ENCODE data around the gene DUSP19. TPM values are rescaled to one million over a fixed set of nuclear protein-coding genes. Genes with fewer than 3 reads are reported as not detected.

The DUSP19 gene
- total and polyA plus RNA-seq, 2 of the 13 experiments (the other 11 are each of a cell fraction or from before 2014, with no cell fraction given) = 1.3 to 1.9 TPM

DNA sequence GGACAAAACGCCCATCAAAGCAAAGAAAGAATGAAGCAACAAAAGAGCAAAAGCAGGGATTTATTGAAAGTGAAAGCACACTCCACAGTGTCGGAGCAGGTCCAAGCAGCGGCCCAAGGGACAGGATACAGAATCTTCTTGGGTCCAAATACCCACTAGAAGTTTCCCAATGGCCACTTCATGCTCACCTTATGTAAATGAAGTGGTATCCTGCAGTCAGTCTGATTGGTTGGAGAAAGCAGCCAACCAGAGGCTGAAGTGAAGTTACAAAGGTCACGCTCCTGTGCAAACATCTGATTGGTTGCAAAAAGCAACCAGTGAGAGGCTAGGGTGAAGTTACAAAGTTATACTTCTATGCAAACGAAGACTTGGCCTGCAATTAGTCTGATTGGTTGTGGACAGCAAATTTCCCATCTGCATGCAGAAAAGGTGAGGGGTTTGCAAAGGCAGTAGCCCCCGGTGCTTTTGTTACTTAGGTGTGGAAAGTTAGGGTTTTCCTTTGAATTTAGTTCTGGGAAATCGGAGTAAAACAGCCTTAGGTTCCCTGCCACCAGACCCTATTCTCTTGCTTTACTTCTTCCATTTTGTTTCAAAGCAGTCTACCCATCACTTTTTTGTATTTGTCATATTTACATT, 12.9 kb downstream of the DUSP19 start (continued):
- TF ChIP-seq, protein P1, sequence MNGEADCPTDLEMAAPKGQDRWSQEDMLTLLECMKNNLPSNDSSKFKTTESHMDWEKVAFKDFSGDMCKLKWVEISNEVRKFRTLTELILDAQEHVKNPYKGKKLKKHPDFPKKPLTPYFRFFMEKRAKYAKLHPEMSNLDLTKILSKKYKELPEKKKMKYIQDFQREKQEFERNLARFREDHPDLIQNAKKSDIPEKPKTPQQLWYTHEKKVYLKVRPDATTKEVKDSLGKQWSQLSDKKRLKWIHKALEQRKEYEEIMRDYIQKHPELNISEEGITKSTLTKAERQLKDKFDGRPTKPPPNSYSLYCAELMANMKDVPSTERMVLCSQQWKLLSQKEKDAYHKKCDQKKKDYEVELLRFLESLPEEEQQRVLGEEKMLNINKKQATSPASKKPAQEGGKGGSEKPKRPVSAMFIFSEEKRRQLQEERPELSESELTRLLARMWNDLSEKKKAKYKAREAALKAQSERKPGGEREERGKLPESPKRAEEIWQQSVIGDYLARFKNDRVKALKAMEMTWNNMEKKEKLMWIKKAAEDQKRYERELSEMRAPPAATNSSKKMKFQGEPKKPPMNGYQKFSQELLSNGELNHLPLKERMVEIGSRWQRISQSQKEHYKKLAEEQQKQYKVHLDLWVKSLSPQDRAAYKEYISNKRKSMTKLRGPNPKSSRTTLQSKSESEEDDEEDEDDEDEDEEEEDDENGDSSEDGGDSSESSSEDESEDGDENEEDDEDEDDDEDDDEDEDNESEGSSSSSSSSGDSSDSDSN (CRISPR knock-in tag; IDR thresholded peaks at IDR 0.05) = no peak
- TF ChIP-seq ZNF788 (CRISPR knock-in tag; IDR thresholded peaks at IDR 0.05; ENCODE audit: borderline replicate concordance) = no peak
- no peak for TF ChIP-seq MAFK (conservative IDR thresholded peaks at IDR 0.05 in 1 of 2, IDR thresholded peaks at IDR 0.05 in 1 of 2; ENCODE audit: low read length in 2 of 2)
- peak; percentile 83 for TF ChIP-seq NFYB (CRISPR knock-in tag; IDR thresholded peaks at IDR 0.05)
- TF ChIP-seq AKAP8 (CRISPR knock-in tag; IDR thresholded peaks at IDR 0.05) = no peak
- TF ChIP-seq ZBTB8A (CRISPR knock-in tag; IDR thresholded peaks at IDR 0.05; ENCODE audit: borderline replicate concordance, low read depth) = no peak
- peak; percentile 96 for TF ChIP-seq ZMYM4 (CRISPR knock-in tag; IDR thresholded peaks at IDR 0.05)
- TF ChIP-seq THAP11 (CRISPR knock-in tag; IDR thresholded peaks at IDR 0.05) = 0 out of 2 replicates have a peak, but pooled peaks have one; percentile 49
- TF ChIP-seq, protein P2, sequence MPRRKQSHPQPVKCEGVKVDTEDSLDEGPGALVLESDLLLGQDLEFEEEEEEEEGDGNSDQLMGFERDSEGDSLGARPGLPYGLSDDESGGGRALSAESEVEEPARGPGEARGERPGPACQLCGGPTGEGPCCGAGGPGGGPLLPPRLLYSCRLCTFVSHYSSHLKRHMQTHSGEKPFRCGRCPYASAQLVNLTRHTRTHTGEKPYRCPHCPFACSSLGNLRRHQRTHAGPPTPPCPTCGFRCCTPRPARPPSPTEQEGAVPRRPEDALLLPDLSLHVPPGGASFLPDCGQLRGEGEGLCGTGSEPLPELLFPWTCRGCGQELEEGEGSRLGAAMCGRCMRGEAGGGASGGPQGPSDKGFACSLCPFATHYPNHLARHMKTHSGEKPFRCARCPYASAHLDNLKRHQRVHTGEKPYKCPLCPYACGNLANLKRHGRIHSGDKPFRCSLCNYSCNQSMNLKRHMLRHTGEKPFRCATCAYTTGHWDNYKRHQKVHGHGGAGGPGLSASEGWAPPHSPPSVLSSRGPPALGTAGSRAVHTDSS (CRISPR knock-in tag; conservative IDR thresholded peaks at IDR 0.05) = no peak
- TF ChIP-seq ZNF773 (CRISPR knock-in tag; IDR thresholded peaks at IDR 0.05; ENCODE audit: borderline replicate concordance) = no peak
- no peak for TF ChIP-seq ZNF496 (CRISPR knock-in tag; IDR thresholded peaks at IDR 0.05; ENCODE audit: insufficient replicate concordance)
- no peak for TF ChIP-seq BORCS8-MEF2B (CRISPR knock-in tag; IDR thresholded peaks at IDR 0.05)
- TF ChIP-seq, protein P3, sequence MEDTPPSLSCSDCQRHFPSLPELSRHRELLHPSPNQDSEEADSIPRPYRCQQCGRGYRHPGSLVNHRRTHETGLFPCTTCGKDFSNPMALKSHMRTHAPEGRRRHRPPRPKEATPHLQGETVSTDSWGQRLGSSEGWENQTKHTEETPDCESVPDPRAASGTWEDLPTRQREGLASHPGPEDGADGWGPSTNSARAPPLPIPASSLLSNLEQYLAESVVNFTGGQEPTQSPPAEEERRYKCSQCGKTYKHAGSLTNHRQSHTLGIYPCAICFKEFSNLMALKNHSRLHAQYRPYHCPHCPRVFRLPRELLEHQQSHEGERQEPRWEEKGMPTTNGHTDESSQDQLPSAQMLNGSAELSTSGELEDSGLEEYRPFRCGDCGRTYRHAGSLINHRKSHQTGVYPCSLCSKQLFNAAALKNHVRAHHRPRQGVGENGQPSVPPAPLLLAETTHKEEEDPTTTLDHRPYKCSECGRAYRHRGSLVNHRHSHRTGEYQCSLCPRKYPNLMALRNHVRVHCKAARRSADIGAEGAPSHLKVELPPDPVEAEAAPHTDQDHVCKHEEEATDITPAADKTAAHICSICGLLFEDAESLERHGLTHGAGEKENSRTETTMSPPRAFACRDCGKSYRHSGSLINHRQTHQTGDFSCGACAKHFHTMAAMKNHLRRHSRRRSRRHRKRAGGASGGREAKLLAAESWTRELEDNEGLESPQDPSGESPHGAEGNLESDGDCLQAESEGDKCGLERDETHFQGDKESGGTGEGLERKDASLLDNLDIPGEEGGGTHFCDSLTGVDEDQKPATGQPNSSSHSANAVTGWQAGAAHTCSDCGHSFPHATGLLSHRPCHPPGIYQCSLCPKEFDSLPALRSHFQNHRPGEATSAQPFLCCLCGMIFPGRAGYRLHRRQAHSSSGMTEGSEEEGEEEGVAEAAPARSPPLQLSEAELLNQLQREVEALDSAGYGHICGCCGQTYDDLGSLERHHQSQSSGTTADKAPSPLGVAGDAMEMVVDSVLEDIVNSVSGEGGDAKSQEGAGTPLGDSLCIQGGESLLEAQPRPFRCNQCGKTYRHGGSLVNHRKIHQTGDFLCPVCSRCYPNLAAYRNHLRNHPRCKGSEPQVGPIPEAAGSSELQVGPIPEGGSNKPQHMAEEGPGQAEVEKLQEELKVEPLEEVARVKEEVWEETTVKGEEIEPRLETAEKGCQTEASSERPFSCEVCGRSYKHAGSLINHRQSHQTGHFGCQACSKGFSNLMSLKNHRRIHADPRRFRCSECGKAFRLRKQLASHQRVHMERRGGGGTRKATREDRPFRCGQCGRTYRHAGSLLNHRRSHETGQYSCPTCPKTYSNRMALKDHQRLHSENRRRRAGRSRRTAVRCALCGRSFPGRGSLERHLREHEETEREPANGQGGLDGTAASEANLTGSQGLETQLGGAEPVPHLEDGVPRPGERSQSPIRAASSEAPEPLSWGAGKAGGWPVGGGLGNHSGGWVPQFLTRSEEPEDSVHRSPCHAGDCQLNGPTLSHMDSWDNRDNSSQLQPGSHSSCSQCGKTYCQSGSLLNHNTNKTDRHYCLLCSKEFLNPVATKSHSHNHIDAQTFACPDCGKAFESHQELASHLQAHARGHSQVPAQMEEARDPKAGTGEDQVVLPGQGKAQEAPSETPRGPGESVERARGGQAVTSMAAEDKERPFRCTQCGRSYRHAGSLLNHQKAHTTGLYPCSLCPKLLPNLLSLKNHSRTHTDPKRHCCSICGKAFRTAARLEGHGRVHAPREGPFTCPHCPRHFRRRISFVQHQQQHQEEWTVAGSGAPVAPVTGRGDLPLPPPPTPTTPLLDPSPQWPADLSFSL (CRISPR knock-in tag; IDR thresholded peaks at IDR 0.05) = no peak
- TF ChIP-seq CREB1 (IDR thresholded peaks at IDR 0.05) = no peak
- 0 out of 2 replicates have a peak, but pooled peaks have one; percentile 37 for TF ChIP-seq CREB1 (CRISPR knock-in tag; IDR thresholded peaks at IDR 0.05)
- TF ChIP-seq, protein P4, sequence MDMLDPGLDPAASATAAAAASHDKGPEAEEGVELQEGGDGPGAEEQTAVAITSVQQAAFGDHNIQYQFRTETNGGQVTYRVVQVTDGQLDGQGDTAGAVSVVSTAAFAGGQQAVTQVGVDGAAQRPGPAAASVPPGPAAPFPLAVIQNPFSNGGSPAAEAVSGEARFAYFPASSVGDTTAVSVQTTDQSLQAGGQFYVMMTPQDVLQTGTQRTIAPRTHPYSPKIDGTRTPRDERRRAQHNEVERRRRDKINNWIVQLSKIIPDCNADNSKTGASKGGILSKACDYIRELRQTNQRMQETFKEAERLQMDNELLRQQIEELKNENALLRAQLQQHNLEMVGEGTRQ (IDR thresholded peaks at IDR 0.05; ENCODE audit: low read depth, low read length) = no peak
- TF ChIP-seq, protein P4 (CRISPR knock-in tag; IDR thresholded peaks at IDR 0.05; ENCODE audit: borderline replicate concordance) = no peak
- TF ChIP-seq ZNF652 (CRISPR knock-in tag; IDR thresholded peaks at IDR 0.05; ENCODE audit: borderline replicate concordance, low read depth) = no peak
